ENCODE data around the gene ZNF331. TPM values are rescaled to one million over a fixed set of nuclear protein-coding genes. Genes with fewer than 3 reads are reported as not detected.

The ZNF331 gene
- total and polyA plus RNA-seq, 9 donors: 8.7 to 16.7 (median 13.9) TPM

DNA sequence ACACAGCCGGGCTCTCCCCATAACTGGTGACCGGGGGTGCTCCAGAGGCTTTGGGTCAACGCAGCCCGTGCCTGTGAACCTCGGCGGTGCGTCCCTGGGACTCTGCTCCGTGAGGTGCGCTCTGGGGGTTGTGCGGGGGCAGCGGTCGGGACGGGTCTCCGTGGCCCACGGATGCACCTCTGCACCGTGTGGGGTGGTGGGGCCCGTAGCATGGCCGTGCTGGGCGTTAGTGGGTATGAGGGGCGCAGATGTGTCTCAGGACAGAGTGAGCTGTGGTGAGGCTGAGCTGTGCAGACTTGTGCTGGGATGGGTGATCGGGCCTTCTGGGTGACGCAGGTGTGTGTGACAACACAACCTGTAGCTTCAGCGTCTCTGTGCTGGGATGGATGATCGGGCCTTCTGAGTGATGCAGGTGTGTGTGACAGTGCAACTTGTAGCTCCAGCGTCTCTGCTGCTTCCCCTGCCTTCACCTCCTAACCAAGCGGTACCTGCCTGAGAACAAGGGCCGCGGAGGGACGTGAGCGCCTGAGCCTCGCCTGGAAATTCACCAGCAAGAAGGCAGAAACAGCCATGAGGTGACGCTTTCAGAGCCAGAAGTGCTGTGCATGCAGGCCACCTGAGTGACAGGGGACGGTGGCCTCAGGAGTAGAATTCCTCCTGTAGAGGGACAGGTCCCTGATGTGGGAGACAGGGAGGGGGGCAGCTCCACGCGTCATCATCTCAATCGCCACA lies 599 bp downstream of the ZNF331 start:
- H3K9me3 ChIP-seq (replicated peaks; ENCODE audit: control insufficient read depth, low read depth, low read length): no peaks in the 10 kb centered on the region
- H3K27me3 ChIP-seq (ENCODE audit: control insufficient read depth, insufficient read depth, low read length): no peaks in the 10 kb centered on the region
- H3K27ac ChIP-seq (ENCODE audit: low read length): peak overlapping the region; percentile 83
- no peak for DNase-seq
- 43% methylated on average over 26 of the region's 36 CpGs for WGBS (ENCODE audit: insufficient coverage)
- H3K4me3 ChIP-seq (ENCODE audit: low read length): peak overlapping the region; percentile 80
- peaks cover 14% of the 10 kb centered on the region for H3K36me3 ChIP-seq (ENCODE audit: control insufficient read depth, insufficient read depth, low read length)
- peaks cover 2% of the 10 kb centered on the region for H3K4me1 ChIP-seq (ENCODE audit: control insufficient read depth, insufficient read depth, low read length)

- 100% methylated on average over 1 of the region's 4 CpGs for WGBS (ENCODE audit: insufficient coverage)
- H3K27me3 ChIP-seq (ENCODE audit: control insufficient read depth, insufficient read depth, low read length): no peaks in the 10 kb centered on the region
- peaks cover 14% of the 10 kb centered on the region for H3K36me3 ChIP-seq (ENCODE audit: control insufficient read depth, insufficient read depth, low read length)
- H3K27ac ChIP-seq (ENCODE audit: low read length): no peak overlapping the region
- H3K9me3 ChIP-seq (replicated peaks; ENCODE audit: control insufficient read depth, low read depth, low read length): no peaks in the 10 kb centered on the region
- DNase-seq: no peak
- H3K4me1 ChIP-seq (ENCODE audit: control insufficient read depth, insufficient read depth, low read length): peaks cover 2% of the 10 kb centered on the region
- no peak overlapping the region for H3K4me3 ChIP-seq (ENCODE audit: low read length)
Observed at GRCh38 chr19:53540091-53540490, 2.1 kb downstream of the ZNF331 start.

DNA sequence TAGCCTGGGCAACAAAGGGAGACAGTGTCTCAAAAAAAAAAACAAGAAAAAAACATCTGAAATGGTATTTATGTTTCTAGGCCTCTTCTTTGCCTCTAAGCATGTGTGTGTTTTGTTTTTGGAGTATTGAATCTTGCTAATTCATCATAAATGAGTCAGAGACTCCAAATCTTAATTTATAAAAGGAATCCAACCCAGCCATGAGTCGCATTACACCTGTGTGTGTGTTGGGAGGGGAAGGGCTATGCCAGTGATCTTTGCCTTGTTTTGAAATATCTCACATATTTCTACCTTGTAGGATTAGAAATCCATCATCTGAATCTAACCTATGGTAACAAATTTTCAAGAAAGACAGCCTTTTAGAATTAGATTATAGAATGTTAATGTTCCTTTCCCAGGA lies 4.0 kb downstream of the ZNF331 start:
- Histone ChIP-seq H3K4me1 (ENCODE audit: control insufficient read depth, insufficient read depth, low read length) (peaks cover 7% of the 10 kb centered on the region), H3K9me3 (replicated peaks; ENCODE audit: control insufficient read depth, low read depth, low read length) (no peaks in the 10 kb centered on the region), H3K36me3 (ENCODE audit: control insufficient read depth, insufficient read depth, low read length) (peaks cover 14% of the 10 kb centered on the region), H3K4me3 (ENCODE audit: low read length) (no peak overlapping the region), H3K27ac (ENCODE audit: low read length) (no peak overlapping the region), H3K27me3 (ENCODE audit: control insufficient read depth, insufficient read depth, low read length) (no peaks in the 10 kb centered on the region)
- no CpG with 5 or more reads among the region's 1 CpG for WGBS (ENCODE audit: insufficient coverage)
- no peak for DNase-seq

GRCh38 chr19:53545271-53546065 lies 7.5 kb downstream of the ZNF331 start:
- Histone ChIP-seq H3K9me3 (replicated peaks; ENCODE audit: control insufficient read depth, low read depth, low read length) (no peaks in the 10 kb centered on the region), H3K27ac (ENCODE audit: low read length) (peak overlapping the region; percentile 63), H3K27me3 (ENCODE audit: control insufficient read depth, insufficient read depth, low read length) (no peaks in the 10 kb centered on the region), H3K4me3 (ENCODE audit: low read length) (no peak overlapping the region), H3K36me3 (ENCODE audit: control insufficient read depth, insufficient read depth, low read length) (peaks cover 9% of the 10 kb centered on the region), H3K4me1 (ENCODE audit: control insufficient read depth, insufficient read depth, low read length) (peaks cover 5% of the 10 kb centered on the region)
- DNase-seq: peak; percentile 36
- WGBS (ENCODE audit: insufficient coverage): 80% methylated on average over 18 of the region's 25 CpGs

DNA sequence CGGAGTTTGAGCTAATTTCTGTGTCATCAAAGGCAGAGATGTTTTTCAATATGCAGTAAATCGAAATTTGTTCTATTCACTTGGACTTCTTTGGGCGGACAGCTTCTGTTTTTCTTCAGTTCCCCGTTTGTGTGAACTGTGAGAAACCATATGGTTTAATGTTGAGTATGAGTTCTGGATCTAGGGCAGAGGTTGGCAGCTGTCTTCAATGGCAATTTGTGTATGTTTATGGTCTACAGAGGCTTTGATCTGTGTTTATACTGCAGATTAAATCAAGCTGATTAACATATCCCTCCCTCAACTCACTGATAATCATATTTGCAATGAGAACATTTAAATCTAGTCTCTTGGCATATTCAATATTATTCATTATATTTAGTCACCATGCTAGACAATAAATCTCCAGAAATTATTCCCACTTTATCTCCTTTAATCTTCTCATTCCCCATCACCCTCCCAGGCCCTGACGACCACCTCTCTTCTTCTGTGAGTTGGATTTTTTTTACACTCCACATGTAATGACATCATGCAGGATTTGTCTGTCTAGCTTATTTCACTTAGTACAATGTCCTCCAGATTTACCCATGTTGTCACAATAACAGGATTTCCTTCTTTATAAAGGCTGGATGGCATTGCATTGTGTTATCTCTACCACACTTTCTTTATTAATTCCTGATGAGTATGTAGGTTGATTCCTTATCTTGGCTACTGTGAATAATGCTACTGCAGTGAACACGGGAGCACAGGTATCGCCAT lies 9.0 kb downstream of the ZNF331 start:
- H3K4me3 ChIP-seq (ENCODE audit: low read length): no peak overlapping the region
- H3K4me1 ChIP-seq (ENCODE audit: control insufficient read depth, insufficient read depth, low read length): peaks cover 5% of the 10 kb centered on the region
- peak overlapping the region; percentile 58 for H3K27ac ChIP-seq (ENCODE audit: low read length)
- no peaks in the 10 kb centered on the region for H3K9me3 ChIP-seq (replicated peaks; ENCODE audit: control insufficient read depth, low read depth, low read length)
- peaks cover 3% of the 10 kb centered on the region for H3K36me3 ChIP-seq (ENCODE audit: control insufficient read depth, insufficient read depth, low read length)
- DNase-seq: no peak
- H3K27me3 ChIP-seq (ENCODE audit: control insufficient read depth, insufficient read depth, low read length): no peaks in the 10 kb centered on the region
- WGBS (ENCODE audit: insufficient coverage): 80% methylated on average over 2 of the region's 7 CpGs

GRCh38 chr19:53549340-53549739 lies 11.4 kb downstream of the ZNF331 start:
- H3K4me3 ChIP-seq (ENCODE audit: low read length): no peak overlapping the region
- peak; percentile 39 for DNase-seq
- H3K27me3 ChIP-seq (ENCODE audit: control insufficient read depth, insufficient read depth, low read length): no peaks in the 10 kb centered on the region
- peaks cover 8% of the 10 kb centered on the region for H3K4me1 ChIP-seq (ENCODE audit: control insufficient read depth, insufficient read depth, low read length)
- H3K36me3 ChIP-seq (ENCODE audit: control insufficient read depth, insufficient read depth, low read length): no peaks in the 10 kb centered on the region
- no peak overlapping the region for H3K27ac ChIP-seq (ENCODE audit: low read length)
- 100% methylated on average over 2 of the region's 3 CpGs for WGBS (ENCODE audit: insufficient coverage)
- H3K9me3 ChIP-seq (replicated peaks; ENCODE audit: control insufficient read depth, low read depth, low read length): no peaks in the 10 kb centered on the region

- no peaks in the 10 kb centered on the region for H3K27me3 ChIP-seq (ENCODE audit: control insufficient read depth, insufficient read depth, low read length)
- no peak for DNase-seq
- WGBS (ENCODE audit: insufficient coverage): 100% methylated on average over 1 of the region's 6 CpGs
- H3K36me3 ChIP-seq (ENCODE audit: control insufficient read depth, insufficient read depth, low read length): no peaks in the 10 kb centered on the region
- H3K9me3 ChIP-seq (replicated peaks; ENCODE audit: control insufficient read depth, low read depth, low read length): no peaks in the 10 kb centered on the region
- no peak overlapping the region for H3K4me3 ChIP-seq (ENCODE audit: low read length)
- peaks cover 3% of the 10 kb centered on the region for H3K4me1 ChIP-seq (ENCODE audit: control insufficient read depth, insufficient read depth, low read length)
- H3K27ac ChIP-seq (ENCODE audit: low read length): no peak overlapping the region
Observed at GRCh38 chr19:53552001-53552721, 14.2 kb downstream of the ZNF331 start.

DNA sequence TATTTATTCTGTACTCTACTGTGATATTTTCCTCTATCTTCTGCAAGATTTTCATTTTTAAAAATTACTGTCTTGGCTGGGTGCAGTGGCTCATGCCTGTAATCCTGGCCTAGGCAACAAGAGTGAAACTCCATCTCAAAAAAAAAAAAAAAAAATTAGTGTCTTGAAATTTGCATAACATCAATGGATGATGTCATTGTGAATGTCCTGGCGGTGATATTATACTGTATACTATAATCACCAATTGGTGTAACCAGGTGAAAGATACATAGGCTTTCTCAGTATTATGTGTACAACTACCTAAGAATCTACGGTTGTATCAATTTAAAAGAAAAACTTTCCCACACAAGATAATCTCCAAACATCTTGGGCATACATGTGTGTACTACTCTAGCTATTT lies 15.2 kb downstream of the ZNF331 start:
- WGBS (ENCODE audit: insufficient coverage): no CpG with 5 or more reads among the region's 2 CpGs
- no peaks in the 10 kb centered on the region for H3K36me3 ChIP-seq (ENCODE audit: control insufficient read depth, insufficient read depth, low read length)
- peak overlapping the region; percentile 82 for H3K27ac ChIP-seq (ENCODE audit: low read length)
- peaks cover 3% of the 10 kb centered on the region for H3K4me1 ChIP-seq (ENCODE audit: control insufficient read depth, insufficient read depth, low read length)
- no peaks in the 10 kb centered on the region for H3K9me3 ChIP-seq (replicated peaks; ENCODE audit: control insufficient read depth, low read depth, low read length)
- no peaks in the 10 kb centered on the region for H3K27me3 ChIP-seq (ENCODE audit: control insufficient read depth, insufficient read depth, low read length)
- DNase-seq: no peak
- H3K4me3 ChIP-seq (ENCODE audit: low read length): no peak overlapping the region

DNA sequence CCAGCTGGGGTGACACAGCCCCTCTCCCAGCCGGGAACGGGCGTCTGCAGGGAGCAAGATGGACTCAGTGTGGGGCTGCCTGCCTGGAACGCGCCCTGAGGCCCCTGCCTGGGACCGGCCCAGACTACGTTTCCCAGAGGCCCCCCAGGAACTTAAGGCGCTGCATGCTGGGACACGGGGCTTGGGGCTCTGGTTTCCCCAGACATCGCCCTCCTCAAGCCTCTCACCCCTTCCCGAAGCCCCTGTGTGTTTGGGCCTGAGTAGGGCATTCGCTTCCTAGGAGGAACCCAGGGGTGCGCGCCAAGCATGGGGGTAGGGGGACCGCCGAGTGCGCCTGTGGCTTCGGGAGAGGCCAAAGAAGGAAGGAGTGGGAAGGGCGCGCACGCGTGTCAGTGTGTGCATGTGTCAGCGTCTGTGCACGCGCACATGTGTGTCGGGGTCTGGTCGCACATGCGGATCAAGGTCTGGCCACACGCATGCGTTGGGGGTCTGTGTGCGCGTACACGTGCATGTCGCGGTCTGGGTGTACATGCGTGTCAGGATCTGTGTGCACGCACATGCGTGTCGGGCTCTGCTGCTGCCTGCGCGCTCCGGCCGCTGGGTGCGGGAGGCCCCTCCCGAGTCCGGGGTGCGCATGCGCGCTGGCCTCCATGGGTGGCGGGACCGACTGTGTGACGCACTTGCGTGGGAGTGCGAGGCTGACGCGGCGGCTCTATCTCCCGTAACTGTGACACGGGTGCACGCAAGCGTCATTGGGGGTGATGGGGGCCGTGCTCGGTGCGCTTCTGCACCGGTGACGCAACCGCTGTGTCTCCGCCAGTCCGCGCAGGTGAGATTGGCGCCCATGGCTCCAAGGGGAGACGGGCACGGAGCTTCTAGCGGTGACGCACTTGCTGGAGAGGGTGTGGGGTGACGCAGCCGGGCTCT lies 16.2 kb downstream of the ZNF331 start:
- H3K9me3 ChIP-seq (replicated peaks; ENCODE audit: control insufficient read depth, low read depth, low read length): no peaks in the 10 kb centered on the region
- H3K36me3 ChIP-seq (ENCODE audit: control insufficient read depth, insufficient read depth, low read length): no peaks in the 10 kb centered on the region
- H3K4me1 ChIP-seq (ENCODE audit: control insufficient read depth, insufficient read depth, low read length): peaks cover 3% of the 10 kb centered on the region
- peak; percentile 92 for DNase-seq
- peak overlapping the region; percentile 82 for H3K27ac ChIP-seq (ENCODE audit: low read length)
- peak overlapping the region; percentile 61 for H3K4me3 ChIP-seq (ENCODE audit: low read length)
- WGBS (ENCODE audit: insufficient coverage): 47% methylated on average over 65 of the region's 77 CpGs
- no peaks in the 10 kb centered on the region for H3K27me3 ChIP-seq (ENCODE audit: control insufficient read depth, insufficient read depth, low read length)

All from muscle of leg (tissue), 11 donors.